Loucy (cell line): ENCODE measurements around the gene RPRM.
"Not testable (repeated sequence)": the region's sequence is repeated elsewhere in the genome, so short reads cannot be mapped to it uniquely, and the experiment has no call there.

ENCODE experiments used
- H2AFZ ChIP-seq: fragments of 200-600 bp; sonication (generic); 2 replicates; pipeline ENCODE4 v1.6.0; 2016; ENCODE audit warnings: antibody characterized with exemption, mild to moderate bottlenecking, low read length, moderate library complexity
- H3F3A ChIP-seq: fragments of 200-600 bp; 2 replicates; pipeline ENCODE4 v1.6.0; 2016; ENCODE audit warnings: antibody characterized with exemption, low read depth, mild to moderate bottlenecking
- H3K27me3 ChIP-seq: fragments of 200-600 bp; sonication (generic); 2 replicates; pipeline ENCODE4 v1.6.1; 2014; ENCODE audit warnings: low read length, mild to moderate bottlenecking; ENCODE audit not compliant: insufficient read depth, poor library complexity, severe bottlenecking
- H3K36me3 ChIP-seq: fragments of 200-600 bp; sonication (generic); 2 replicates; pipeline ENCODE4 v1.6.1; 2016; ENCODE audit warnings: low read length; ENCODE audit not compliant: insufficient read depth
- H3K4me1 ChIP-seq: fragments of 200-600 bp; sonication (generic); 2 replicates; pipeline ENCODE4 v1.5.1; 2014; ENCODE audit warnings: low read length, mild to moderate bottlenecking; ENCODE audit not compliant: insufficient read depth, poor library complexity, severe bottlenecking
- H3K4me2 ChIP-seq: fragments of 200-600 bp; sonication (generic); 2 replicates; pipeline ENCODE4 v1.6.0; 2014; ENCODE audit warnings: antibody characterized with exemption, low read length, low read depth, mild to moderate bottlenecking; ENCODE audit not compliant: poor library complexity, severe bottlenecking
- H3K4me3 ChIP-seq: fragments of 200-600 bp; sonication (generic); 2 replicates; pipeline ENCODE4 v1.5.1; 2014; ENCODE audit warnings: low read length, mild to moderate bottlenecking, mixed read lengths; ENCODE audit not compliant: poor library complexity, severe bottlenecking
- H3K79me2 ChIP-seq: fragments of 200-600 bp; sonication (generic); 2 replicates; pipeline ENCODE4 v1.6.1; 2014; ENCODE audit warnings: low read length; ENCODE audit not compliant: insufficient read depth
- H3K9ac ChIP-seq: fragments of 200-600 bp; sonication (generic); 2 replicates; pipeline ENCODE4 v1.6.0; 2014; ENCODE audit warnings: mild to moderate bottlenecking, low read depth, low read length, moderate library complexity; ENCODE audit not compliant: poor library complexity, severe bottlenecking
- H3K9me2 ChIP-seq: fragments of 200-600 bp; sonication (generic); replicated peaks from 2 replicates; pipeline ENCODE4 v1.6.1; 2016; ENCODE audit warnings: low read depth, low read length, mixed read lengths
- H3K9me3 ChIP-seq: fragments of 200-600 bp; sonication (generic); 2 replicates; pipeline ENCODE4 v1.6.1; 2014; ENCODE audit warnings: mild to moderate bottlenecking, antibody characterized with exemption, low read length, low read depth; ENCODE audit not compliant: insufficient read depth
- H4K20me1 ChIP-seq: fragments of 200-600 bp; sonication (generic); 2 replicates; pipeline ENCODE4 v1.6.0; 2014; ENCODE audit warnings: antibody characterized with exemption, low read length, mild to moderate bottlenecking; ENCODE audit not compliant: insufficient read depth, poor library complexity, severe bottlenecking
- CTCF ChIP-seq: fragments of 200-600 bp; sonication (generic); conservative IDR thresholded peaks from 2 replicates; pipeline ENCODE4 v1.5.1; 2014; ENCODE audit warnings: mild to moderate bottlenecking, antibody characterized with exemption, low read length
- EZH2phosphoT487 ChIP-seq: fragments of 200-600 bp; IDR thresholded peaks from 2 replicates; pipeline ENCODE4 v1.6.1; 2018; ENCODE audit warnings: antibody characterized with exemption, mild to moderate bottlenecking, moderate library complexity, borderline replicate concordance

The RPRM gene

GRCh38 chr2:153451611-153452010 is 27.0 kb downstream of the RPRM start:
- Histone ChIP-seq H3K4me1 (no peaks in the 10 kb centered on the region), H4K20me1 (no peaks in the 10 kb centered on the region)

GRCh38 chr2:153443106-153443505 is 35.5 kb downstream of the RPRM start:
- H3K4me2 ChIP-seq, result no peak overlapping the region
- H3K4me3 ChIP-seq, result no peak overlapping the region
- H4K20me1 ChIP-seq, result no peaks in the 10 kb centered on the region
- no peaks in the 10 kb centered on the region for H3K36me3 ChIP-seq
- TF ChIP-seq CTCF (no peak), EZH2phosphoT487 (no peak)
- no peak overlapping the region for H3K9ac ChIP-seq
- no peaks in the 10 kb centered on the region for H3K9me3 ChIP-seq
- no peaks in the 10 kb centered on the region for H3K79me2 ChIP-seq
- H3F3A ChIP-seq, result no peaks in the 10 kb centered on the region
- no peaks in the 10 kb centered on the region for H3K27me3 ChIP-seq
- H2AFZ ChIP-seq, result no peak overlapping the region
- H3K4me1 ChIP-seq, result no peaks in the 10 kb centered on the region
- no peaks in the 10 kb centered on the region for H3K9me2 ChIP-seq

More at GRCh38 chr2:153451611-153452010, 27.0 kb downstream of the RPRM start:
- Histone ChIP-seq H3K4me3 (no peak overlapping the region), H2AFZ (no peak overlapping the region), H3K27me3 (no peaks in the 10 kb centered on the region), H3K36me3 (no peaks in the 10 kb centered on the region), H3K4me2 (no peak overlapping the region), H3K9ac (no peak overlapping the region), H3K9me3 (no peaks in the 10 kb centered on the region), H3K79me2 (no peaks in the 10 kb centered on the region), H3K9me2 (no peaks in the 10 kb centered on the region), H3F3A (no peaks in the 10 kb centered on the region)
- TF ChIP-seq CTCF (no peak), EZH2phosphoT487 (no peak)

GRCh38 chr2:153442616-153443015 is 35.9 kb downstream of the RPRM start:
- H2AFZ ChIP-seq, H4K20me1 ChIP-seq, H3K4me3 ChIP-seq, H3K9me2 ChIP-seq, H3K4me2 ChIP-seq, H3K79me2 ChIP-seq, H3F3A ChIP-seq, H3K9ac ChIP-seq, H3K4me1 ChIP-seq, H3K36me3 ChIP-seq, H3K9me3 ChIP-seq, H3K27me3 ChIP-seq: not testable (repeated sequence)

GRCh38 chr2:153440090-153440489 is 38.5 kb downstream of the RPRM start:
- not testable (repeated sequence) for H3K27me3 ChIP-seq, H3F3A ChIP-seq, H2AFZ ChIP-seq, H4K20me1 ChIP-seq, H3K4me1 ChIP-seq, H3K4me2 ChIP-seq, H3K9me2 ChIP-seq, H3K36me3 ChIP-seq, H3K9me3 ChIP-seq, H3K79me2 ChIP-seq, H3K9ac ChIP-seq, H3K4me3 ChIP-seq
